Thyroid gland (tissue), 4 donors: Measurements from ENCODE around the gene PTPRG.

Source experiments
- POLR2A ChIP-seq, 2 donors: fragments of 450-650 bp; IDR thresholded peaks; one replicate each; pipeline ENCODE4 v1.6.1; 2017; ENCODE audit warnings: antibody characterized with exemption in 2 of 2, mild to moderate bottlenecking in 2 of 2, moderate library complexity in 1 of 2
- TF ChIP-seq, protein P1 (sequence below), 6 experiments: fragments of 200-600 bp in 3 of 6; fragments of 450-650 bp in 3 of 6; sonication (generic) in 3 of 6; IDR thresholded peaks; one replicate each; pipeline ENCODE4 v1.5.1; 2016 to 2019; ENCODE audit warnings: antibody characterized with exemption in 6 of 6, mild to moderate bottlenecking in 2 of 6, inconsistent platforms in 1 of 6, moderate library complexity in 1 of 6

DNA sequence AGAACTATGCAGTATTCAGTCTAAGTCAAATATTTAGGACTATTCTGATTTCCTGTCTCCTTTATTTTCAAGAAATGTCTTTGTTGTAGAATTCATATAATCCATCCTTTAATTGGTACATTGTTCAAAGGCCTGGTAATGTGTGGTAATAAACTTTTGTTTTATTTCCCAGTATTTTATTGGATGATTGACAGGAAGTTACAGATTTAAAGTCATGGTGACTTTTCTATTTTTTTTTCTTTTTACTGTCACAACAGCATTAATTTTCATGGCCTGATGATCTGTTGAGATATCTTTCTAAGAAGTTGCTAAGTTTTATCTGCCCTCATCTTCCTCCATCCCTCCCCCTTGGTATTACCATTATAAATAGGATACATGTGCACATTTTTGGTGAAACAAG lies 161.7 kb downstream of the PTPRG start:
- TF ChIP-seq, protein P1, sequence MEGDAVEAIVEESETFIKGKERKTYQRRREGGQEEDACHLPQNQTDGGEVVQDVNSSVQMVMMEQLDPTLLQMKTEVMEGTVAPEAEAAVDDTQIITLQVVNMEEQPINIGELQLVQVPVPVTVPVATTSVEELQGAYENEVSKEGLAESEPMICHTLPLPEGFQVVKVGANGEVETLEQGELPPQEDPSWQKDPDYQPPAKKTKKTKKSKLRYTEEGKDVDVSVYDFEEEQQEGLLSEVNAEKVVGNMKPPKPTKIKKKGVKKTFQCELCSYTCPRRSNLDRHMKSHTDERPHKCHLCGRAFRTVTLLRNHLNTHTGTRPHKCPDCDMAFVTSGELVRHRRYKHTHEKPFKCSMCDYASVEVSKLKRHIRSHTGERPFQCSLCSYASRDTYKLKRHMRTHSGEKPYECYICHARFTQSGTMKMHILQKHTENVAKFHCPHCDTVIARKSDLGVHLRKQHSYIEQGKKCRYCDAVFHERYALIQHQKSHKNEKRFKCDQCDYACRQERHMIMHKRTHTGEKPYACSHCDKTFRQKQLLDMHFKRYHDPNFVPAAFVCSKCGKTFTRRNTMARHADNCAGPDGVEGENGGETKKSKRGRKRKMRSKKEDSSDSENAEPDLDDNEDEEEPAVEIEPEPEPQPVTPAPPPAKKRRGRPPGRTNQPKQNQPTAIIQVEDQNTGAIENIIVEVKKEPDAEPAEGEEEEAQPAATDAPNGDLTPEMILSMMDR (IDR thresholded peaks at IDR 0.05): no peak
- no peak for TF ChIP-seq POLR2A (IDR thresholded peaks at IDR 0.05)
